Stimulated activated CD8-positive, alpha-beta memory T cell treated with anti-CD3 and anti-CD28 coated beads, Interleukin-4, amount 100 ng/mL, for 24 hours (primary cell): ENCODE results near the gene CTF1.
"Not testable (repeated sequence)": the region's sequence is repeated elsewhere in the genome, so short reads cannot be mapped to it uniquely, and the experiment has no call there.

Source experiments
- DNase-seq: peaks from one replicate; pipeline ENCODE4 v3.0.0-alpha.2; 2020; ENCODE audit warnings: low read depth

The CTF1 gene

DNA sequence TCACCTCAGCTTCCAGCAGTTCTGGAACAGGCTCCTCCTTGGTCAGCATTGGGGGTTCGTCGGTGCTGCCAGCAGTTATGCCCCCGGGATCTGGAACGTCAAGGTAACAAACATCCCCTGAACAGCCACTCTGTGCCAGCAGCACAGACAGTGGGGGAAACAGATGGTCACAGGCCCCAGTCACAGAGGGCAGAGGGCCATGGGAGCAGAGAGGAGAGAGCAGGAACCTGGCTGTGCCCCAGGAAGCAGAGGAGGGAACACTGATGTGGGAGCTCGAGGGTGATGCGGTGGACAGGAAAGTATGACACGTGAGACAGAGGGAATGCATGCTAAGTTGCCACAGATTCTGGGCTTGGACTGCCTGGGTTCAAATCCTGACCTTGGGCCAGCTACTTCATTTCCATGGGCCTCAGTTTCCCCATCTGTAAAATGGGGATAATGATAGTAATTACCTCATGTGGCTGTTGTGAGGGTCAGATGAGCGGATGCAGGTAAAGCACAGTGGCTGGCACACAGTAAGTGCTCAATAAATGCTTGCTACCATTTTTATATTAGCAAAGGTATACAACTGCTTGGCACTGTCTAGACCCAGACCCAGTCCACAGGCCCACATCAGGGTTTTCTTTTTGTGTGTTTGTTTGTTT, 7.4 kb upstream of the CTF1 start:
- no peak for DNase-seq

DNA sequence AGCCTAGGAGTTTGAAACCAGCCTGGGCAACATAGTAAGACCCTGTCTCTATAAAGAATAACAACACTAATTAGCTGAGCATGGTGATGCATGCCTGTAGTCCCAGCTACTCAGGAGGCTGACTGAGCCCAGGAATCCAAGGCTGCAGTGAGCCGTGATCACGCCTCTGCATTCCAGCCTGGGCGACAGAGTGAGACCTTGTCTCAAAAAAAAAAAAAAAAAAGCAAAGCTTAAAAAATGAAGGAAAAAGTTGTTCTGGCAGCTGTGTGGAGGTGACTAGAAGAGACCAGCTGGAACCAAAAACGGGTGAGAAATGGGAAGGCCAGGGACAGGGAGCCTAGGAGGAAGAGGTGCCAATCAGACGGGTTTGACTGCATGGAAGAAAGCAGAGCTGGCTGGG, 6.7 kb upstream of the CTF1 start:
- no peak for DNase-seq

DNA sequence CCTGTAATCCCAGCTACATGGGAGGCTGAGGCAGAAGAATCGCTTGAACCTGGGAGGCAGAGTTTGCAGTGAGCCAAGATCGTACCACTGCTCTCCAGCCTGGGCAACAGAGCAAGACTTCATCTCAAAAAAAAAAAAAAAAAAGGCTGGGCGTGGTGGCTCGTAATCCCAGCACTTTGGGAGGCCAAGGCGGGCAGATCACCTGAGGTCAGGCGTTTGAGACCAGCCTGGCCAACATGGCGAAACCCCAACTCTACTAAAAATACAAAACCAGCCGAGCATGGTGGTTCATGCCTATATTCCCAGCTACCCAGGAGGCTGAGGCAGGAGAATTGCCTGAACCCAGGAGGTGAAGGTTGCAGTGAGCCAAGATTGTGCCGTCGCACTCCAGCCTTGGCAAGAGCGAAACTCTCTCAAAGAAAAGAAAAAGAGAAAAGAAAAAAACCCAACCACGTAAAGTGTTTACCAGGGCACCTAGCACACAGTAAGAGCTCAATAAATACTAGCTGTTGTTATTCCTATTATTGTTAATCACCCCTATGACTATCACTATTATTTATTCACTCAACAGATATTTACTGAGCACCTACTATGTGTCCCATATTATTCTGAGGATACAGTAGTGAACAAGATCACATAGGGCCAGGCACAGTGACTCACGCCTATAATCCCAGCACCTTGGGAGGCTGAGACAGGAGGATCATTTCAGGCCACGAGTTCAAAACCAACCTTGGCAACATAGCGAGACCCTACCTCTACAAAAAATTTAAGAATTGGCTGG, 5.2 kb upstream of the CTF1 start:
- DNase-seq = not testable (repeated sequence)

DNA sequence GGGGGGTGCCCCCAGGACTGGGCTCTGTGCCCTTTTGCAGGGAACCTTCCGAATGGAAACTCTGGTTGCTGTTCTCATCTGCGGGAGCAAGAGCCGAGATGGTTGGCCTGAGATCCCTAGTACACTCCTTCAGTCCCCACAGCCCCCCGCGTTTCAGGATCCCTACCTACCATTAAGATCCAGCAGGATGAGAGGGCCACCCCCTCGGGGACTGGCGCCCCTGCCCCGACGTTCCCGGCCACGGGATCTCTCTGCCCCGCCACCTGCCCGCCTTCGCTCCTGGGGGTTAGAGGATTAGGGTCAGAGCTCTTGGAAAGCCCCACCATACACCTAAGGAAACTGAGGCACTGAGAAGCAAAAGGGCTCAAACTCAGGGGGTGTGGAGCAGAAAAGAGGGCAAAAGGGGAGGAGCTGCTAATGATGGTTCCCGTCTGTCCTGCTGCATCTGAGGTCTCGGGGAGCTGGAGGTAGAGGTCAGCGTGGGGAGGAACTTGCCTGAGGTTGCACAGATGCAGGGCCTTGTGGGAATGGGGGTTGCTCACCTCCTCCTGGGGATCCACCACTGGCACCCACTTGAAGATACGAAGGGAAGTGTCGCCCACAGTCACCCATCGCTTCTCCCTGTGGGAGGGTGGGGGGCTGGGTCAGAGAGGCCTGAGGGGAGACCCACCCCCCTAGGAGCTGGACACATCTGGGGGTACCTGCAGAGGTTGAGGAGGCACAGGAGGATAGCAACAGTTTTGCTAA, 3.6 kb upstream of the CTF1 start:
- DNase-seq = no peak

DNA sequence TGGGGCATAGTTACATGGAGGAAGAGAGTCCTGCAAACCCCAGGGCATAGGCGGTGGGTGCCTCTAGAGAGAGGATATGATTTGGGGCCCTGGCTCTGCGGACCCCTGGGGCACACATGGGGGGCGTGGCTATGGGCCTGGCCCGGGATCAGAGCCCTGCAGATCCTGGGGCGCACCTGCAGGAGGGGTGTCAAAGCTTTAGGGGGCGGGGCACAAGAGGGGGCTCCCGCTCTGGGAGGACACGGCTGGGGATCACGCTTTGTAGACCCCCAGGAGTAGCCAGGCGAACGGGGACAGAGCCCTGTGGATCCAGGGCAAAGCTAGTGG, 3.0 kb upstream of the CTF1 start:
- DNase-seq = no peak

DNA sequence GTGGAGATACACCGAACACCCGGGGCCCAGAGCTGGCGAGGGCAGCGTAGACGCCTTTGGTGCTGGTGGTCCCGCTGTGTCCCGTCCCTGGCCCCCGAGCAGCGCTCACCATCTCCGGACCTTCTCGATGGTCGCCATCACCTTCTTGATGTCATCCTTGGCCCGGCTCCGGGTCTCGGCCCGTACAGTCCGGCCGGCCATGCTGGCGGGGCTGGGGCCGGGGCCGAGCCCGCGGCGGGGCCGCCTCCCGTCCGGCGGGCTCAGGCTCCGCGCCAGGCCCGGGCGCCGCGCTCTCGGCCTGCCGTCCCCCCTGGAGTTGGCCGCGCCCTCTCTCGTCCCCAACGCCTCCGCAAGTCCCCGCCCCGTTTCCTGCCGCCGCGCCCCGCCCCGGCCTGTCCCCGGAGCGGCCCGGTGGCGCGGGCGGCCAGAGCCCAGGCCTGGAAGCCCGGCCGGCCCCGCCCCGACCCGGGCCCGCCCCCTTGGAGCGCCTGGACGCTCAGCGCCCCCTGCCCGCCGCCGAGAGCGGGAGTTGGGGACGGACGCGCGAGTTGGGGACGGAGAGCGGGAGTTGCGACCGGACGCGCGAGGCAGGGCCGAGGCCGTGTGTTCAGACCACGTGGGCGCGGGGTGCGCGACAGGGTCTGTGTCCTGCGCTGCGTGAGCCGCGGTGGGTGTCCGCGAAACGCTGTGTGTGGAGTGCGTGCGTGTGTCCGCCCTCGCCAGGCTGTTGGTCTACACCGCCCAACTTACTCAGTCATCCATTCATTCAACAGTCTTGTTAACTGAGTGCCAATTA, 2.5 kb upstream of the CTF1 start, which contains the start of gene BCL7C:
Gene BCL7C (minus strand): TSS at position 334 of the 796 bp plus-strand sequence. CDS start 133 bp downstream, at position 201.
- peak; percentile 83 for DNase-seq

DNA sequence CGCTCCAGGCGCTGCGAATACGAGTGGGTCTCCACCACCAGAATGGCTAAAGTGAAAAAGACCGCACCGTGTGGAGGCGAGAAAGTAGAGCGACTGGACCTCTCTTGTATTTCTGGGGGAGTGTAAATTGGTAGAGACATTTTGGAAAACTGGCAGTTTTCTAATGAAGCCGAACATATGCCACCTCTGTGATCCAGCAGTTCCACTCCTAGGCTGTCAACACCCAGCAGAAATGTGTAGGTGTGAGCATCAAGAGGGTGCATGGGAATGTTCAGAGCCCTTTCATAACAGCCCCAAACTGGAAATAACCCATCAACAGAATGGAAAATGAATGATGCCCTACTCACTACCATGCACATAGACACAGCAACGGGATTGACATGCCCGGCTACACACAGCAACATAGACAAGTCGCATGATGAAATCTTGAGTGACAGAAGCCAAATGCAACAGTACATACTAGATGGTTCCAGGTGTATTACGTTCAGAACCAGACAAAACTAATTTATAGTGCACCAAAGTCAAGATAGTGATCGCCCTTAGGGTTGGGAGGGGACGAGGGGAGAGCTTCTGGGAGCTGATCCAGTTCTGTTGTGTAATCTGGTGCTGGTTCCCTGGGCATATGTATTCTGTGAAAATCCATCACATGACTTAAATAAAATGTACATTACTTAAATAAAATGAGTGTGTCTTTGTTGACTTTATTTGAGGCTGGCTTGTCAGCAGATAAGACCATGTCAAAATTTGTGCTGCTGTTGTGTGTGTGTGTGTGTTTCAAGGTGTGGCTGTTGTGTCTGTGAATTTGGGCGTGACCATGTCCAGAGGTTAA, 1.7 kb upstream of the CTF1 start:
- no peak for DNase-seq

DNA sequence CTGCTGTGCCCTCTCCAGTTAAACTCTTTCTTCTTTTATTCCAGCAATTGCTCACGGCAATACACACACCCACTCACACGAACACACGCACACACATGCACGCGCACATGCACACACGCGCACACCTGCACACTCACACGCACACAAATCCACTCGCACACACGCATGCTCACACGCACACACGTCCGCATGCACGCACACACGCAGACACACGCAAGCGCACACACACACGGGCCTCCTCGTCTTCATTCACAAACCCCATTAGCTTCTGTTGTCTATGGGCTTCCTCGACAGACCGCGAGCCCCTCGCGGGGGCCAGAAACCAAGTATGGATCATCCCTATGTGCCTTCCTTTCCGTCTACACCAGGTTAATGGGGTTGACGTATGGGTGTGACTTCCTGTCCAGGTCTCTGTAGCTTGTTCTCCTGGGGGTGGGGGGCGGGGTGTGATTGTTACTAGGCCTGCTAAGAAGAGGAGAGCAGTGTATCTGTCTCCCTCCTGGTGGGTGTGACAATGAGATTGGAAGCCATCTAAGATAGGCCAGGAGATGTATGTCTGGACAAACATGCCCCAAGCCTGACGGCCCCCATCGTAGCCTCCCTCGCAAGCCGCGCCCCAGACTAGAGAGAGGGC, 670 bp upstream of the CTF1 start:
- no peak for DNase-seq

DNA sequence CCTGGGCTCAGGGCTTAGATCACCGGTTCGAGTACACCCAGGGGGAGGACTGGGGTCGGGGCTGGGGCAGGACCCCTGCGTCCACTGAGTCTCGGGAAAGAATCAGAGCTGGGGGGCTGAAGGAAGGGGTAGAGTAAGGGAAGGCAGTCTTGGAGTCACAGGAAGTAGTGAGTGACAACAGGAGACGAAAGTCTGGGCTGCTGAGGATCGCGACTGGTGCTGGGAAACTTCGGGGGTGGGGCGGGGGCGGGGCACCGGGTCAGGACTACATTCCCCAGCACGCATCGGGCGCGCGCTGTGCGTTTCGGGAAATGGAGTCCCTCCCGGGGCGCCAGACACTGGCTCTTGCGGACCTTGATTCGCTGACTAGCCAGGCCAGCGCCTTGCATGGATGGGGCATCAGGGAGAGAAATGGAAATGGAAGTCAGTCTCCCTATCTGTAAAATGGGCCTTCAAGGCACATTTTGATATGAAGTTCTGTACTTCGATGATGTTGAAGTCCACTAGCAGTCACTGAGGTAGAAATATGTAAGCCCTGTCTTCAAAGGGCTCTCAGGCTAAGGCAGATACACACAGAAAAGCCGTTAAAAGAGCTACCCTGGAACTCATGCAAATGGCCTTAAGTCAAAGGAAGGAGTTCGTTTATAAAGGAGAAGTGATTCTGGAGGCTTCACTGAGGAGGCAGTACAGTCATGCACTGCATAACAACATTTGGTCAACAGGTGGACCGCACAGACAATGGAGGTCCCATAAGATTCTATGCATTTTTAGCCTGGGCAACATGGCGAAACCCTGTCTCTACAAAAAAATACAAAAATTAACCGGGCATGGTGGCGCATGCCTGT, 697 bp downstream of the CTF1 start:
- DNase-seq = peak; percentile 67

DNA sequence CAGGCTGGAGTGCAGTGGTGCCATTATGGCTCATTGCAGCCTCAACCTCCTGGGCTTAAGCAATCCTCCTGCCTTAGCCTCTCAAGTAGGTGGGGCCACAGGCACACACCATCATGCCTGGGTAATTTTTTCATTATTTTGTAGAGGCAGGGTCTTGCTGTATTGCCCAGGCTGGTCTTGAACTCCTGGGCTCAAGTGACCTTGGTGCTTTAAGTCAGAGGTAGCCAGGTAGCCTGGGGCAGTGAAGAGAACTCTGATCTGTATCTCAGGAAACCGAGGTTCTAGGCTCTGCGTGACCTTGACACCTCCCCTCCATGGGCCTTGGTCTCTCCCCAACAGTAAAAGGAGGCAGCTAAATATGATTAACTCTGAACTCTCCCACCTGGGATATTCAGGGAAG, 3.4 kb downstream of the CTF1 start:
- DNase-seq = no peak

DNA sequence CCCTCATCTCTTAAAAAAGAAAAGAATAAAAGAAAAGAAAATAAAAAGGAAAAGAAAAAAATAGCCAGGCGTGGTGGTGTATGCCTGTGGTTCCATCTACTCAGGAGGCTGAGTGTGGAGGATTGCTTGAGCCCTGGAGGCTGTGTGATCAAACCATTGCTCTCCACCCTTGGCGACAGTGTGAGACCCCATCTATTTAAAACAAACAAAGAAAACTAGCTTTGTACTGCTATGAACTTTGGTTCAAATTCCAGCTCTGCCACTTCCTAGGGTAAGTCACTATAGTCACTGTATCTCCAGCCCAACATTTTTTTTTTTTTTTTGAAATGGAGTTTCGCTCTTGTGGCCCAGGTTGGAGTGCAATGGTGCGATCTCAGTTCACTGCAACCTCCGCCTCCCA, 4.2 kb downstream of the CTF1 start:
- no peak for DNase-seq

DNA sequence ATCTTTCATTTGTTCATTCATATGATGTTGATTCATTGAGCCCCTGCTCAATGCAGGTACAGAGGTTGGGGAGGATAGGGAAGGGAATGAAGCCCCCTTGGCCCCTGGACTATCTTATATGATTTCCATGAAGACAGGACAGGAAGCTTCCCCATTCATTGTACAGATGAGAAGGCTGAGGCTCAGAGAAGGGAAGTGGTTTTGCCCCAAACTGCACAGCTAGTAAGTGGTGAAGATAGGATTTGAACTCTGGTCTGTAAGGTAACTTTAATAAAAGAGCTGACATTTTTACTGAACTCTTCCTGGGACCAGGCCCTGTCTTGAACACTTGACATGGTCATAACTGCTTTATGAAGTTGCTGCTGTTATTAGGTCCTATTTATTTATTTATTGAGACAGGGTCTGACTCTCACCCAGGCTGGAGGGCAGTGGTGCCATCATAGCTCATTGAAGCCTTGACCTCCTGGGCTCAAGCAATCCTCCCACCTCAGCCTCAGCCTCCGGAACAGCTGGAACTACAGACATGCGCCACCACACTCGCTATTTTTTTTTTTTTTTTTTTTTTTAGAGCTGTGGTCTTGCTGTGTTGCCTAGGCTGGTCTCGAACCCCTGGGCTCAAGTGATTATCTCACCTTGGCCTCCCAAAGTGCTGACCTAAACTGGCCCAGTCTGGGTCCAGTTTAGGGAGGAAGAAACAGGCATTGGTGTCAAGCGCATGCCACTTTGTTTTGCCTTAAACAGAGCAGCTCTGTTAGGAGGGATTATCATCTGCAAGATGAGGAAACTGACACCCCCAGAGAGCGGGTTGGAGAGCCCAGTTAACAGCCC, 5.0 kb downstream of the CTF1 start:
- DNase-seq = no peak

DNA sequence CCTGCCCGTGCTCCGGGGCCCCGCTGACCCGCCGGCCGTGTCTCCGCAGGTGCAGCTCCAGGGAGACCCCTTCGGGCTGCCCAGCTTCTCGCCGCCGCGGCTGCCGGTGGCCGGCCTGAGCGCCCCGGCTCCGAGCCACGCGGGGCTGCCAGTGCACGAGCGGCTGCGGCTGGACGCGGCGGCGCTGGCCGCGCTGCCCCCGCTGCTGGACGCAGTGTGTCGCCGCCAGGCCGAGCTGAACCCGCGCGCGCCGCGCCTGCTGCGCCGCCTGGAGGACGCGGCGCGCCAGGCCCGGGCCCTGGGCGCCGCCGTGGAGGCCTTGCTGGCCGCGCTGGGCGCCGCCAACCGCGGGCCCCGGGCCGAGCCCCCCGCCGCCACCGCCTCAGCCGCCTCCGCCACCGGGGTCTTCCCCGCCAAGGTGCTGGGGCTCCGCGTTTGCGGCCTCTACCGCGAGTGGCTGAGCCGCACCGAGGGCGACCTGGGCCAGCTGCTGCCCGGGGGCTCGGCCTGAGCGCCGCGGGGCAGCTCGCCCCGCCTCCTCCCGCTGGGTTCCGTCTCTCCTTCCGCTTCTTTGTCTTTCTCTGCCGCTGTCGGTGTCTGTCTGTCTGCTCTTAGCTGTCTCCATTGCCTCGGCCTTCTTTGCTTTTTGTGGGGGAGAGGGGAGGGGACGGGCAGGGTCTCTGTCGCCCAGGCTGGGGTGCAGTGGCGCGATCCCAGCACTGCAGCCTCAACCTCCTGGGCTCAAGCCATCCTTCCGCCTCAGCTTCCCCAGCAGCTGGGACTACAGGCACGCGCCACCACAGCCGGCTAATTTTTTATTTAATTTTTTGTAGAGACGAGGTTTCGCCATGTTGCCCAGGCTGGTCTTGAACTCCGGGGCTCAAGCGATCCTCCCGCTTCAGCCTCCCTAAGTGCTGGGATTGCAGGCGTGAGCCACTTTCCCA, 5.9 kb downstream of the CTF1 start:
- DNase-seq = peak; percentile 29

DNA sequence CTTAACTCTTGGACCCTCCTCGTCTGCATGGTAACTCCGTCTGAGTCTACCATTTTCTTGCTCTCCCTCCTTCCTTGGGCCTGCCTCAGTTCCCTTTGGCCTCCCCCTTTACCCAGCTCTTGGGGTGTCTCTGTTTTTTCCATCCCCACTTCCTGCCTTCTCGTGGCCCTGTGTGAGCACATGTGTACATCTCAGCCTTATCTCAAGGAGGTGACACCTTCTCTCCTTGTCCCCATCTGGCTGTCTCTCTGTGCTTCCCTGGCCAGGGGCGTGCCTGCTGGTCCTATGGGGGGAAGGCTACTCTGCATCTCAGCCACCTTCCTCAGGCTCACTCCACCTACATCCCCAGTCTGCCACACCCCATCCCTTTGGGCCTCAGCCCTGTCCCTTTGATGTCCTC, 6.6 kb downstream of the CTF1 start:
- no peak for DNase-seq

DNA sequence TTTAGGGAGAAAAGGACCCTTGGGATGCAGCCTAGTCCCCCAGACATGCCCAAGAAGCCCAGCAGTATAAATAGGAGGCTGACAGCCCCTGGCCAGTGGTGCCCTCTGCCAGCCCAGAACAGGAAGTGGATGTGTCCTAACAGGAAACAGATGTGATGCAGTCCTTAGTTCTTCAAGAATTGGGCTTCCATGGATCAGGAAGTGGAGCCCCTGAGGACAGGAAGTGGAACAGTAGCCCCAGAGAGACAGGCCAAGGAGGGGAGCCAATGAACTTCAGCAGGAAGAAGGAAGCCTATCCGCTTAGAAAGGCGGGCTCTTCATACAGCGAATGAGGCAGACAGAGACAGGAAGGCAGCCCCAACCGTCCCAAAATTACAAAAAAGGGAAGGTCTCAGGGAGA, 7.2 kb downstream of the CTF1 start:
- no peak for DNase-seq

DNA sequence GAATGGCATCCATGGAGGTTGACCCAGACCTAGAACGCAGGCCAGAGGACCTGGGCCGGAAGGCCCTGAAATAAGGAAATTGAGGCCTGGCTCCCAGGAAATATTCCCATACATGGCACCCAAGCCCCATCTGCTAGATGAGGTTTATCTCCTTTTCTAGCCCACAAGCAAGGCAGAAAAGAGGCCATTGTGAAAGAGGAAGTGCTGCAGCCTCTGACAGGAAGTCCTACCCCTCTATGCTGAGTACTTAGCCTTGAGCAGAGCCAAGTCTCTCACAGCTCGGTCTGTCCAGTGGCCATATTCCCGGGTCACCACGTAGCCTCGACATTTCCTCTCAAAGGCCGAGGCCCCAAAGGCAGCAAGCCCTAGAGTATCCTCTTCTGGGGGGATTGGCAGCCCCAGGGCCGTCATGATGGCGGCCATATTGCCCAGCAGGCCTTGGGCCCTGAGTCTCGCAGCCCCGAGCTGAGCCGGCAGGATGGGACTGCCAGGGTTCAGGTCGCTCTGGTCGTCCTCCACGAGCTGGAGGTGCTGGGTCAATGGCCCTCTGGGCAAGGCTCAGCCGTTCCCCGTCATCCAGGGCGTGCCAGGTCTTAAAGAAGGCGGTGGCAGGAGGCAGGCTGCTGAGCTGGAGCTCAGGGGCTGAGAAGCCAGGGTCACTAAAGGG, 7.8 kb downstream of the CTF1 start:
- DNase-seq = no peak

DNA sequence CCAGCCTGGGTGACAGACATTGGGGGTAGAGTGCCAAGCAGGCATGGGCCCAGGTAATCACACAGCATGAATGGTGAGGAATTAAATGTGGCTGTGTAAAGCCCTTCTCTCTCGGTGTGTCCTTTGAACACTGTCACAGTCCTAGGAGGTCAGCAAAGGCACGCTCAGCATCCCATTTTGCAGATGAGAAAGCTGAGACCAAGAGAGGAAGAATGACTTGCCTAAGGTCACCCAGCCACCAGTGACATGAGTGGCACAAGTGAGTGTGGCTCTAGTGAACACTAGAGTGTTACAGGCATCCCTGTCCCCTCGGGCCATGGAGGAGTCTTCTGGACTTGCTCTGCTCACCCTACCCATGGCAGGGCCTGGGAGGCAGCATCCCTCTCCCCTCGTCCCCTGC, 10.7 kb downstream of the CTF1 start:
- no peak for DNase-seq
